Cerebellar cortex (tissue), 1 donor: ENCODE results near the gene ZWILCH.
"Not testable (repeated sequence)": the region's sequence is repeated elsewhere in the genome, so short reads cannot be mapped to it uniquely, and the experiment has no call there.

Experiments
- DNase-seq: peaks from one replicate; pipeline ENCODE4 v3.0.0-alpha.2; 2015; ENCODE audit warnings: low spot score

The ZWILCH gene

GRCh38 chr15:66581972-66582537 is 76.9 kb downstream of the ZWILCH start:
- no peak for DNase-seq

DNA sequence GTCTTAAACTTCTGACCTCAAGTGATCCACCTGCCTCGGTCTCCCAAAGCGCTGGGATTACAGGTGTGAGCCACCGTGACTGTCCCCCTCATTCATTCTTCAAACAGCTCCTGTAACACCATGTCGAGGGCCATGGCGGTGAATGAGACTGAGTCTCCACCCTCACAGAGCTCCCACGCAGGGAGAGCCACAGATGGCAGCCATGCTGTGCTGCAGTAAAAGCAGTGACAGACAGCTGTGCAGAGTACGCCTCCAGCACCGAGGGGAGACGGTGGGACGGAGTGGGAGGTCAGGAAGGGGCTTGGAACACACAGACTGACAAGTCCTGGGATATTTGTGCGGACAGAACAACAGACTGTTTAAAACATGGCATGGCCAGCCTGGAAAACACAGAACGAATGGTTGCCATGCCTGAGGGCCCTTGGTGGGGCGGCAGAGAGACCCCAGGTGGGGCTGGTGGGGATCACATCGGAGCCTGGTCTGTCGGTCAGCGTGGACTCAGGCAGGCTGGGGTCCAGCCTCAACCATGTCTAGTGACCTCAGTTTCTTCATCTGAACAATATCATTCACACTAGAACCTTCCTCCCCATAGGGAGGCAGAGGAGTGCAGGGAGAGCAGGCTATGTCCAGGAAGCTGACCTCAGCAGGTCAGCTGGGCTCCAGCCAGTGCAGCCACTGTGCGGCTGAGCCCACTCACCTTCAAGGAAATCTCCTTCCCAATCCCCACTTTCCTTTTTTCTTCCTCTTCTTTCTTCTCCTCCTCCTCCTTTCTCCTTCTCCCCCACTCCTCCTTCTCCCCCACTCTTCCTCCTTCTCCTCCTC is 81.2 kb downstream of the ZWILCH start:
- no peak for DNase-seq

DNA sequence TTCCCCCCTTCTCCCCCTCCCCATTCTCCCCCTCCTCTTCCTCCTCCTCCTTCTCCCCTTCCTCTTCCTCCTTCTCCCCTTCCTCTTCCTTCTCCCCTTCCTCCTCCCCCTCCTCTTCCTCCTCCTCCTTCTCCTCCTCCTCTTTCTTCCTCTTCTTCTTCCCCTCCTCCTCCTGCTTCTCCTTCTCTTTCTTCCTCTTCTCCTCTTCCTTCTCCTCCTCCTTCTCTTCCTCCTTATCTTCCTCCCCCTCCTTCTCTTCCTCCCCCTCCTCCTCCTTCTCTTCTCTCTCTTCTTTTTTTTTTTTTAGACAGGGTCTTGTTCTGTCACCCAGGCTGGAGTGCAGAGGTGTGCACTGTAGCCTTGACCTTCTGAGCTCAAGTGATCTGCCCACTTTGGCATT is 81.9 kb downstream of the ZWILCH start:
- DNase-seq, result no peak

DNA sequence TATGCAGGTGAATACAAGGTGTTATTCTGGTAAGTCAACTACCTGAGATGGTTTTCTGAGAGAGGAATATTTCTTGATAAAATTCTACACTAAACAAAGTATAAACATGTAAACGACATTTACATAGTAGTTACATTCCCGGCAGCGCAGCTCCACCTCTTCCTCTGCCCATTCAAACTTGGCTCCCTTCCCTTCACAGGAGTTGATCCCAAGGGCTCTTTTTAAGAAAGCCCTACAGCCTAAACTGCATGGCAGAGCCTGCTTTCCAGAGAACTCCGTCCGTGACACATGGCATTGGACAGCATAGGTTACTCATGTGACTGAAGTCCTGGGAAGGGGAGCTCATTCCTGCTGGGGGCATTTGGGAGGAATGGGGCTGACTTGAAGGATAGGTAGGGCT is 82.6 kb downstream of the ZWILCH start:
- DNase-seq, result no peak

- no peak for DNase-seq
These were observed 83.4 kb downstream of the ZWILCH start for GRCh38 chr15:66588537-66588936.

DNA sequence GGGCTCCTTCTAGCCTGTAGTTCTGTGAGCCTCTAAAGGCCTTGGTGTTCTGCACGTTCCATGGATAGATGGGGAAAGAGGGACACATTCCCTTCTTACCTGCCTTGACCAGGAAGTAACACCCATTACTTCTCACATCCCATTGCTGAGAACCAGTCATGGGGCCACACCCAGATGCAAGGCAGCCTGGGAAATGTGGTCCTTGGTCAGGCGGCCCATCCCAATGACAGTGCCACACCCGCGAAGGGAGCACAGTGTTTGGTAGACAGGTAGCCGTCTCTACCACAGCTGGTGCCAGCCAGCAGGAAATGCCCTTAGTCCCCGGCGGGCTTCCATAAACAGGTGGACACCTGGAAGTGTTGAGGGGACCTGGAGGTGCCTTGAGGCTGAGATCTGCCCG is 83.8 kb downstream of the ZWILCH start:
- no peak for DNase-seq

DNA sequence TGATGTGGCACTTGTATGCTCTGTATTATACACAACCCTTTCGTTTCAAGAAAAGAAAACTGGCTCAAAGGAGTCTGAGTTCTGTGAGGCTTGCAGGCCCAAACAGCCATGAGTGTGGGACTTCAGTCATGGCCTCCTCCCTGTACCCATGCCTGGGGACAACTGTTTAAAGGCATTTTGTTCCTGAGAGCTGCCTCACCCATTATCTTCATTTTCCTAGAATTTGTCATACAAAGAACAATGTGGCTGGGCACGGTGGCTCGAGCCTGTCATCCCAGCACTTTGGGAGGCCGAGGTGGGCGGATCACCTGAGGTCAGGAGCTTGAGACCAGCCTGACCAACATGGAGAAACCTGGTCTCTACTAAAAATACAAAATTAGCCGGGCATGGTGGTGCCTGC is 84.3 kb downstream of the ZWILCH start:
- DNase-seq, result not testable (repeated sequence)

DNA sequence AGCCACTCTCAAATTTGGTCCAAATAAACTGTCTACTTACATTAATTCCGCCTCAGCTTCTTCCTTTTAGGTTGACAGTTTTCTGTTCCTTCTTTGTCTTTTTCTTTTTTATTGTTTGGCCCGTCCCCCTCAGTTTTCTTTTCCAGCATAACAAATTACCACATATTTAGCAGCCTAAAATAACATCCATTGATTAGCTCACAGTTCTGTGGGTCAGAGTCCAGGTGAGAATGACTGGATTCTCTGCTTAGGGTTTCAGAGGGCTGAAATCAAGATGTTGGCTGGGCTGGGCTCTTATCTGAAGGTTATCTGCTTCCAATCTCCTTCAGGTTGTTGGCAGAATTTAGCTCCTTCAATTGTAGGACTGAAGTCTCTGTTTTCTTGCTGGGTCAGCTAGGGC is 85.3 kb downstream of the ZWILCH start:
- no peak for DNase-seq

DNA sequence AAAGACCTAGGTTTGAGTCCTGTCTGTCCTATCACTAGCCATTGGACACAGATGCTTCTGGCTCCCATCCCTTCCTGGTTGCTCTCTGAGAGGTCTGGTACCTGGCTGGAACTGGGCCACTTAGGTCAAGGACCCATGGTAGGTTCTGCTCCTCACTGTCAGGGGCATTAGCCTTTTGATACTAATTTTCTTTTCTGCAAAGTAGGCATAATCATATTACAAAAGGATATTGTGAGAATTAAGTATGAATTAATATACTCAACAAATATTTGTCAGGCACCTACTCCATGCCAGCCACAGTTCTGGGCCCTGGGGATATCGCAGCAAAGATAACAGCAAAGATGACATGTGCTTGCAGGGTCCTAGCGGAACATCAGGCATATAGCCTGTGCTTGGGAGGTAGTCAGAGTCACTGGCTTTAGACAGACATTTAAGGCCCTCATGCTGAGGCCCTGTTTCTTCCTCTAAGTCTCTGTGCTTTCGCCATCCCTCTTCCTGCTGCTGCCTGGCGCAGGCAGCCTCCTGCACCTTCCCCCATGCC is 86.3 kb downstream of the ZWILCH start:
- no peak for DNase-seq

DNA sequence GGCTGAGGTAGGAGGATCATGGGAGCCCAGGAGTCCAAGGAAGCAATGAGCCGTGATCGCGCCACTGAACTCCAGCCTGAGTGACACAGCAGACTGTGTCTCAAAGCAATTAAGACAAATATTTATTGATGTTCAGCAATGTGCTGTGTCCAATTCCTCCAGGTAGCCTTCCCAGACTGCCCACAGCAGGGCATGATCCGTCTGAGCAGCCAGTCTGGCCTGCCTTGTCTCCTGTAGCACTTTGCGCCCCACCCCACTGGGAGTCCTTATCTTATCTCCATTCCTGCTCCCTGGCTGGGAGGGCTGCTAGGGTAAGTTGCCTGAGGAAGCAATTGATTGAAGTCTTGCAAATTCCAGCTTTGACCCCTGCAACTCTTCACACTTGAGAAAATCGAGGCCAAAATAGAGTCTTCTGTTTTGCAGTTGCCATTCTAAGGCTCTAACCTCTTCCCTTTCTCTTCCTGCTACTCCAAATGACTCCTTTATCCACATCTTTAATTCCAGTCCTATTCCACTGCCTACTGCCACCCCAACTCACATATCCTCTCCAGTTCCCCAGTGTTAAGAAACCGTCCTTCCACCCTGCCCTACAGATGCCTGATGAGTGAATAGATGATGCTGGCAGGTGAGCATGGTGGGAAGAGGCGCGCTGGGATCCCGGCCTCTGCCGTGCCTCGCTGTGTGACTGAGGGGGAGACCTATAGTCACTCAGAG is 87.5 kb downstream of the ZWILCH start:
- DNase-seq, result no peak

DNA sequence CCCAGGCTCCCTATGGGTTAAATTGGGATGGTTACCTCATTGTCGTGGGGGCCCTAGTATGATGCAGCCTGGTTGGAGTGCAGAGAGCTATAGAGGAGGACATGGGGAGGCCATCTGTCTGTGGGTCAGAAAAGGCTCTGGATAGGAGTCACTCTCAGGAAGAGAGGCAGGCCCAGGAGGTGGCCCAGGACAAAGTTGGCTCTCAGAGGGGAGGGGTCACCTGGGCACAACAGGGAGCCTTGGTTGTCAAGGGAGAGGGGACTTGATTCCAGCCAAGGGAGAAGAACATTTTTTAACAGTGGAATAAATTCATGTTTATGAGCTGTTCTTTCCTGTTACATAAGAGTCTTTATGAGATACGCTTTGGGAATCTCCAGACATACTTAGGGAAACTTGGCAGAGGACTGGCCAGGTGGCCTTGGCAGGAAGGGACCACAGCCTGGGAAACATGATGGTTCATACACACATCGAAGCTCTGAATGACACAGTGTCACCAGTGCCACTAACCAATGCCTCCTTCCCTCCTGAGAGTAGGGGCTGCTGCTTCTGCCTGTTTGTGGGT is 88.2 kb downstream of the ZWILCH start:
- DNase-seq, result peak; percentile 72

DNA sequence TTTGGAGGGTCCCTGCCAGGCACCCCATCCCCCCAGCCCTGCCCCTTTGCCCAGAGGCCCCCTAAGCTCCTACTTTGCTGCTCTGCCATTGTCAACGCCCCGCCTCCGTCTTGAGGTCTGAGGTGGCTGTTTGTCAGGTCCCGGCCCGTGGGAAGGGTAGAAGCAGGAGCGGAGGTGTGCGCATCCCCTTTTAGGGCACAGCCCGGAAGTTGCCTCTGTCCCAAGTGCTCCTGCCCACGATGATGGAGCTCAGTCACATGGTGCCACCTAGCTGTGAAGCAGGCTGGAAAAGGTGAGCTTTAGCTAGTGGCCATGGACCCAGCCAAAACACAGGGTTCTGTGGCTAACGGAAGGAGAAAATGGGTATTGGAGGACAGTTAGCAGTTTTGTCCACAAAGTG is 89.2 kb downstream of the ZWILCH start:
- peak; percentile 30 for DNase-seq

- no peak for DNase-seq
These were observed 89.7 kb downstream of the ZWILCH start for GRCh38 chr15:66594836-66595235.

- DNase-seq, result peak; percentile 28
These were observed 90.2 kb downstream of the ZWILCH start for GRCh38 chr15:66595332-66595731.

DNA sequence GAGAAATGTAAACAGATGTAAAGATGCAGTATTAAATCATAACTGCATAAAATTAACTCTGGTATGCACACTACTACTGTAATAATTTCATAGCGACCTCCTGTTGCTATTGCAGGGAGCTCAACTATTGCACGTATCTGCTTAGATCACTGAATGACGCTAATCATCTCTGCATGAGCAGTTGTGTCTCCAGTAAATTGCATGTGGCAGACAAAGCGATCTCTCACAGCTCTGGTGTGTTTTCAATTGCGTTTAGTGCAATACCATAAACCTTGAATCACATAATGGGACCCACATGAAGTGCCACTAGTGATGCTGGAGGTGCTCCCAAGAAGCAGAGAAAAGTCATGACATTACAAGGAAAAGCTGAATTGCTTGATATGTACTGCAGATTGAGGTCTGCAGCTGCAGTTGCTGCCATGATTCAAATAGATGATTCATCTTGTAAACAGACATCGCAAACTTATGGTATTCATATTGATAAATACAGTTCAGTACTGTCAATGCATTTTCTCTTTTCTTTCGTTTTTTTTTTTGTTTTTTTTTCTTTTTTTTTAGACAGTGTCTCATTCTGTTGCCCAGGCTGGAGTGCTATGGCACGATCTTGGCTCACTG is 90.9 kb downstream of the ZWILCH start:
- DNase-seq, result no peak

GRCh38 chr15:66598095-66598815 is 93.1 kb downstream of the ZWILCH start:
- no peak for DNase-seq
